Ascending aorta (tissue), 2 donors: ENCODE measurements around the gene CELA2A. TPM values are rescaled to one million over a fixed set of nuclear protein-coding genes. Genes with fewer than 3 reads are reported as not detected.

Experiments used
- DNase-seq, 2 donors: peaks; one replicate each; pipeline ENCODE4 v3.0.0-alpha.2; 2019; ENCODE audit warnings: low spot score in 2 of 2
- H3K27ac ChIP-seq, 2 donors: fragments of 200-600 bp; sonication (generic); one replicate each; pipeline ENCODE4 v1.5.1; 2016 to 2017; ENCODE audit warnings: mild to moderate bottlenecking in 1 of 2
- H3K27me3 ChIP-seq: fragments of 200-600 bp; sonication (generic); one replicate; pipeline ENCODE4 v1.5.1; 2017
- H3K36me3 ChIP-seq, 2 donors: fragments of 200-600 bp; sonication (generic); one replicate each; pipeline ENCODE4 v1.5.1; 2016
- H3K4me1 ChIP-seq, 2 donors: fragments of 200-600 bp; sonication (generic); one replicate each; pipeline ENCODE4 v1.5.1; 2016 to 2017; ENCODE audit warnings: mild to moderate bottlenecking in 1 of 2
- H3K4me3 ChIP-seq, 2 donors: fragments of 200-600 bp; sonication (generic); one replicate each; pipeline ENCODE4 v1.5.1; 2016 to 2017; ENCODE audit warnings: mild to moderate bottlenecking in 1 of 2
- H3K9me3 ChIP-seq, 2 donors: fragments of 200-600 bp; sonication (generic); one replicate each; pipeline ENCODE4 v1.5.1; 2016
- CTCF ChIP-seq, 3 experiments: fragments of 200-600 bp in 2 of 3; fragments of 450-650 bp in 1 of 3; sonication (generic) in 2 of 3; IDR thresholded peaks; one replicate each; pipeline ENCODE4 v1.5.1; 2016 to 2019; ENCODE audit warnings: antibody characterized with exemption in 3 of 3, mild to moderate bottlenecking in 1 of 3, moderate library complexity in 1 of 3
- intact Hi-C: fragments of 100-400 bp; cut with DNase I; formaldehyde crosslinking; loops from one replicate; pipeline ENCODE4 v1.15.1; 2023
- total RNA-seq: library from RNA; depleted of rRNA; stranded (reverse); fragments of >200 nt; gene quantifications from one replicate; pipeline ENCODE4 v1.1.0, GENCODE V29; 2016

The CELA2A gene
- total RNA-seq, 1 donor from 2014 or later = not detected

- intact Hi-C loops = no loop called here
- no peak for DNase-seq
- Histone ChIP-seq H3K27ac (no peak overlapping the region), H3K27me3 (no peaks in the 10 kb centered on the region), H3K9me3 (no peaks in the 10 kb centered on the region), H3K36me3 (no peaks in the 10 kb centered on the region), H3K4me1 (no peaks in the 10 kb centered on the region), H3K4me3 (no peak overlapping the region)
- no peak for TF ChIP-seq CTCF (IDR thresholded peaks at IDR 0.05)
These were observed 19.6 kb upstream of the CELA2A start for GRCh38 chr1:15436881-15437442.

- Histone ChIP-seq H3K27me3 (no peaks in the 10 kb centered on the region), H3K9me3 (no peaks in the 10 kb centered on the region), H3K27ac (no peak overlapping the region), H3K4me1 (no peaks in the 10 kb centered on the region), H3K4me3 (no peak overlapping the region), H3K36me3 (no peaks in the 10 kb centered on the region)
- intact Hi-C loops = no loop called here
- no peak for TF ChIP-seq CTCF (IDR thresholded peaks at IDR 0.05)
- no peak for DNase-seq
These were observed 17.2 kb upstream of the CELA2A start for GRCh38 chr1:15439325-15439724.

- Histone ChIP-seq H3K9me3 (no peaks in the 10 kb centered on the region), H3K27me3 (no peaks in the 10 kb centered on the region), H3K4me1 (no peaks in the 10 kb centered on the region), H3K36me3 (no peaks in the 10 kb centered on the region), H3K4me3 (no peak overlapping the region), H3K27ac (no peak overlapping the region)
- intact Hi-C loops = no loop called here
- TF ChIP-seq CTCF (IDR thresholded peaks at IDR 0.05) = no peak
- DNase-seq = no peak
These were observed 16.2 kb upstream of the CELA2A start for GRCh38 chr1:15440357-15440756.

- H3K4me3 ChIP-seq = no peak overlapping the region
- no peak for DNase-seq
- no peak for TF ChIP-seq CTCF (IDR thresholded peaks at IDR 0.05)
- H3K27me3 ChIP-seq = no peaks in the 10 kb centered on the region
- H3K9me3 ChIP-seq = no peaks in the 10 kb centered on the region
- no peaks in the 10 kb centered on the region for H3K36me3 ChIP-seq
- no peak overlapping the region for H3K27ac ChIP-seq
- H3K4me1 ChIP-seq = no peaks in the 10 kb centered on the region
- intact Hi-C loops = no loop called here
These were observed 15.3 kb upstream of the CELA2A start for GRCh38 chr1:15441247-15441646.

- no peak for TF ChIP-seq CTCF (IDR thresholded peaks at IDR 0.05)
- Histone ChIP-seq H3K4me1 (no peaks in the 10 kb centered on the region), H3K27me3 (no peaks in the 10 kb centered on the region), H3K4me3 (no peak overlapping the region), H3K27ac (no peak overlapping the region), H3K36me3 (no peaks in the 10 kb centered on the region), H3K9me3 (no peaks in the 10 kb centered on the region)
- intact Hi-C loops = no loop called here
- DNase-seq = no peak
These were observed 14.4 kb upstream of the CELA2A start for GRCh38 chr1:15442119-15442518.

- intact Hi-C loops = no loop called here
- Histone ChIP-seq H3K4me1 (no peaks in the 10 kb centered on the region), H3K4me3 (no peak overlapping the region), H3K9me3 (no peaks in the 10 kb centered on the region), H3K27me3 (peaks cover 3% of the 10 kb centered on the region), H3K36me3 (no peaks in the 10 kb centered on the region), H3K27ac (no peak overlapping the region)
- no peak for TF ChIP-seq CTCF (IDR thresholded peaks at IDR 0.05)
- no peak for DNase-seq
These were observed 13.8 kb upstream of the CELA2A start for GRCh38 chr1:15442759-15443158.
